Hepatocyte (in vitro differentiated cells): ENCODE results near the gene FBL.

Source experiments
- EZH2 ChIP-seq: fragments of 200-600 bp; sonication (generic); IDR thresholded peaks from 2 replicates; pipeline ENCODE4 v1.6.1; 2016; ENCODE audit warnings: antibody characterized with exemption, mild to moderate bottlenecking, borderline replicate concordance
- TF ChIP-seq, protein P1 (sequence below): fragments of 200-600 bp; sonication (generic); IDR thresholded peaks from 2 replicates; pipeline ENCODE4 v1.5.1; 2016; ENCODE audit warnings: antibody characterized with exemption, mild to moderate bottlenecking; ENCODE audit not compliant: poor library complexity

DNA sequence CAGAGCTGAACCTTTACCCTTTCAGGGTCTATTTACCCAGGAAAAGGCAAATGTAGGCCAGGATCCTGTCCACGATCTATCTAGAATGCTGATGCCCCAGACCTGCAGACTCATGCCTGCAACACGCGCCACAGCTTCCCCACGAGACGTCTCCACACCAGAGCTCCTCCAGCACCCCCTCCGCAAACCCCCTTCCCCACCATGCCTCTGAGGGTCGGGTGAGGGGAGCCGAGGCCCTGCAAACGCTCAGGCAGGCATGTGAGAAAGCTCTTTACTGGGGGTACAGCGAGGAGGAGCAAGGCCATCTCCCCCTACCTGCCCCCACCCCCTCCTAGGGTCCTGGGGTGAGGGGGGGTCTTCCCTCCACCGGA lies 21.1 kb downstream of the FBL start:
- TF ChIP-seq, protein P1, sequence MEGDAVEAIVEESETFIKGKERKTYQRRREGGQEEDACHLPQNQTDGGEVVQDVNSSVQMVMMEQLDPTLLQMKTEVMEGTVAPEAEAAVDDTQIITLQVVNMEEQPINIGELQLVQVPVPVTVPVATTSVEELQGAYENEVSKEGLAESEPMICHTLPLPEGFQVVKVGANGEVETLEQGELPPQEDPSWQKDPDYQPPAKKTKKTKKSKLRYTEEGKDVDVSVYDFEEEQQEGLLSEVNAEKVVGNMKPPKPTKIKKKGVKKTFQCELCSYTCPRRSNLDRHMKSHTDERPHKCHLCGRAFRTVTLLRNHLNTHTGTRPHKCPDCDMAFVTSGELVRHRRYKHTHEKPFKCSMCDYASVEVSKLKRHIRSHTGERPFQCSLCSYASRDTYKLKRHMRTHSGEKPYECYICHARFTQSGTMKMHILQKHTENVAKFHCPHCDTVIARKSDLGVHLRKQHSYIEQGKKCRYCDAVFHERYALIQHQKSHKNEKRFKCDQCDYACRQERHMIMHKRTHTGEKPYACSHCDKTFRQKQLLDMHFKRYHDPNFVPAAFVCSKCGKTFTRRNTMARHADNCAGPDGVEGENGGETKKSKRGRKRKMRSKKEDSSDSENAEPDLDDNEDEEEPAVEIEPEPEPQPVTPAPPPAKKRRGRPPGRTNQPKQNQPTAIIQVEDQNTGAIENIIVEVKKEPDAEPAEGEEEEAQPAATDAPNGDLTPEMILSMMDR: no peak
- no peak for TF ChIP-seq EZH2
